ENCODE data around the gene SPTB.
A peak's percentile ranks its signal among the peaks of the same experiment; 100 is the strongest.

SPTB gene

DNA sequence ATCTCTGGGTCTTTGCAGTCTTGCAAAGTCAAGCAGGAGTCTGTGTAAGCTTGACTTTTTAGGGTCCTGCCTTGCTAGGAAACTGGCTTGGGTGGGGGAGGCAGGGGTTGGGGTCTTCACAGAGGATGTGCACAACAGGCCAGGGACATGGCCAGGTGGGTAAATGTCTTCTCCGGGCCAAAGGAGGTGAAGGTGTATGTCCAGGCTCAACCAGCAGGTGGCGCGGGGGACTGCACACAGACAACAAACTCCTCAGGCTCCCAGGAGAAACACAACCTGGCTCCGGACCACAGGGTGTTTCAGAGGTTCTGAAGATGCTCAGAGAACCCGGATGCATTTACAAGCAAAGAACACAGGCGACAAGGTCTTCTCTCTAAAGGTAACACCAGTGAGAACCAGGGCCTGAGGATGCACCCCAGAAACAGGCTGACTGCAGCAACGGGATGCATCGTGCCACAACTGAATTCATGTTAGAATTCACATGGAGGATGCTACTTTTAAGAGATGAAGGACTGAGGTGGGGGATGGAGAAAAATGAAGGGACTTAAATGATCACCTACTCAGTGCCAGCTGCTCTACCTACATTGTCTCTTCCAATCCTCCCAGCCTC lies 119.5 kb downstream of the SPTB start:
- Histone ChIP-seq H3K27ac (ENCODE audit: low read depth, low read length, severe bottlenecking) (no peak overlapping the region), H3K4me1 (ENCODE audit: control insufficient read depth, insufficient read depth, low read length, poor library complexity, severe bottlenecking) (peaks cover 58% of the 10 kb centered on the region), H3K4me3 (ENCODE audit: extremely low read depth, insufficient read depth, low read length, poor library complexity, severe bottlenecking) (no peak overlapping the region), H3K9me3 (ENCODE audit: control insufficient read depth, low read length) (no peaks in the 10 kb centered on the region), H3K36me3 (ENCODE audit: control insufficient read depth, insufficient read depth, low read length) (no peaks in the 10 kb centered on the region)
- WGBS, 2 experiments (ENCODE audit: insufficient coverage in 2 of 2): 77 to 81% methylated on average over 5 to 6 of the region's 8 CpGs

- Histone ChIP-seq H3K9me3 (ENCODE audit: control insufficient read depth, low read length) (no peaks in the 10 kb centered on the region), H3K27ac (ENCODE audit: low read depth, low read length, severe bottlenecking) (peak overlapping the region; percentile 77), H3K4me1 (ENCODE audit: control insufficient read depth, insufficient read depth, low read length, poor library complexity, severe bottlenecking) (peaks cover 57% of the 10 kb centered on the region), H3K4me3 (ENCODE audit: extremely low read depth, insufficient read depth, low read length, poor library complexity, severe bottlenecking) (no peak overlapping the region), H3K36me3 (ENCODE audit: control insufficient read depth, insufficient read depth, low read length) (no peaks in the 10 kb centered on the region)
- WGBS, 2 experiments (ENCODE audit: insufficient coverage in 2 of 2): 94 to 97% methylated on average over 5 to 6 of the region's 6 CpGs
These were observed 120.2 kb downstream of the SPTB start for GRCh38 chr14:64759555-64759938.

DNA sequence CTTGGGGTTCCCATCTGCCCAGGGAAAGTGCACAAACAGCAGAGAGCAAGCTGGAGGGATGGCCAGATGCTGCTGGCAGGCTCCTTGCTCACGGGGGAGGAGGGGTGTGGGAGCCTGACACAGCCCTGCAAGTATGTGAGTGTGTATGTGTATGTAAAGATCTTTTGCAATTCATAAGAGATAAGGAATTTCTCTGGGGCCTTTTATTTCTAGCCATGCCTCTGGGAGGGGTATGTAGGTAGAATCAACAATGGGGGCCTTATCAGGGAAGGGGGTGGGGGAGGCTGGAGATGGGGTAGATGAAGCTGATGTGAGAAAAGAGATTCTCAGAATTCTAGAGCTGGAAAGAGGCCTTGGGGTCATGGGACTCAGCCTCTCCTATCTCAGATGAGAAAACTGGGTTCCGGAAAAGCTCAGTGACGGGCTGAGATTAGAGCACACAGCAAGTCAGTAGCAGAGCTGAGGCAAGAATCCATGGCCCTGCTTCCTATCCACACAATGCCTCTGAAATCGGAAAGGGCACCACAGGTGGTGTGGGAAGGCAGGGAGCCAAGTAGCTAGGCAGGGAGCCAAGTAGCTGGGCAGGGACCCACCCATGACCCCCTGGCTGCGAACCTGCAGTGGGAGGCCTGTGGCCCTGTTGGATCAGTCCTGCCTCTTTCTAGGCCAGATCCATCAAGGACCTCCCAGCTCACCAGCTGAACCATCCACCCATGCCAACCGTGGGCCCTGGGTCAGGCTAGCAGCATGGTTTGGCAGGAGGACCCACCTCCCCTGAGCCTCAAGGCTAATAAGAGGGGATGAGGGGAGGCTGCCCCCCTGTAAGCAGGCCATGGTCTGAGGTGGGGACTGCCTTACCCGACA lies 120.8 kb downstream of the SPTB start:
- H3K27ac ChIP-seq (ENCODE audit: low read depth, low read length, severe bottlenecking): peak overlapping the region; percentile 77
- no peaks in the 10 kb centered on the region for H3K36me3 ChIP-seq (ENCODE audit: control insufficient read depth, insufficient read depth, low read length)
- 73 to 82% methylated on average over 4 to 6 of the region's 7 CpGs for WGBS, 2 experiments (ENCODE audit: insufficient coverage in 2 of 2)

GRCh38 chr14:64758025-64758521 lies 121.6 kb downstream of the SPTB start:
- Histone ChIP-seq H3K4me1 (ENCODE audit: control insufficient read depth, insufficient read depth, low read length, poor library complexity, severe bottlenecking) (peaks cover 50% of the 10 kb centered on the region), H3K27ac (ENCODE audit: low read depth, low read length, severe bottlenecking) (peak overlapping the region; percentile 77), H3K36me3 (ENCODE audit: control insufficient read depth, insufficient read depth, low read length) (no peaks in the 10 kb centered on the region), H3K9me3 (ENCODE audit: control insufficient read depth, low read length) (no peaks in the 10 kb centered on the region), H3K4me3 (ENCODE audit: extremely low read depth, insufficient read depth, low read length, poor library complexity, severe bottlenecking) (no peak overlapping the region)
- 76 to 86% methylated on average over 1 to 2 of the region's 3 CpGs for WGBS, 2 experiments (ENCODE audit: insufficient coverage in 2 of 2)

More for the DNA sequence above, 120.8 kb downstream of the SPTB start:
- Histone ChIP-seq H3K4me3 (ENCODE audit: extremely low read depth, insufficient read depth, low read length, poor library complexity, severe bottlenecking) (no peak overlapping the region), H3K4me1 (ENCODE audit: control insufficient read depth, insufficient read depth, low read length, poor library complexity, severe bottlenecking) (peaks cover 51% of the 10 kb centered on the region), H3K9me3 (ENCODE audit: control insufficient read depth, low read length) (no peaks in the 10 kb centered on the region)

- H3K4me1 ChIP-seq (ENCODE audit: control insufficient read depth, insufficient read depth, low read length, poor library complexity, severe bottlenecking): peaks cover 48% of the 10 kb centered on the region
- no peak overlapping the region for H3K4me3 ChIP-seq (ENCODE audit: extremely low read depth, insufficient read depth, low read length, poor library complexity, severe bottlenecking)
- peak overlapping the region; percentile 77 for H3K27ac ChIP-seq (ENCODE audit: low read depth, low read length, severe bottlenecking)
- no peaks in the 10 kb centered on the region for H3K9me3 ChIP-seq (ENCODE audit: control insufficient read depth, low read length)
- no peaks in the 10 kb centered on the region for H3K36me3 ChIP-seq (ENCODE audit: control insufficient read depth, insufficient read depth, low read length)
- WGBS, 2 experiments (ENCODE audit: insufficient coverage in 2 of 2): no CpG with 5 or more reads among the region's 3 CpGs
These were observed 122.1 kb downstream of the SPTB start for GRCh38 chr14:64757601-64758000.

GRCh38 chr14:64756712-64757111 lies 123.0 kb downstream of the SPTB start:
- Histone ChIP-seq H3K9me3 (ENCODE audit: control insufficient read depth, low read length) (no peaks in the 10 kb centered on the region), H3K4me3 (ENCODE audit: extremely low read depth, insufficient read depth, low read length, poor library complexity, severe bottlenecking) (no peak overlapping the region), H3K36me3 (ENCODE audit: control insufficient read depth, insufficient read depth, low read length) (no peaks in the 10 kb centered on the region), H3K4me1 (ENCODE audit: control insufficient read depth, insufficient read depth, low read length, poor library complexity, severe bottlenecking) (peaks cover 39% of the 10 kb centered on the region), H3K27ac (ENCODE audit: low read depth, low read length, severe bottlenecking) (no peak overlapping the region)
- WGBS, 2 experiments (ENCODE audit: insufficient coverage in 2 of 2): 95 to 97% methylated on average over 4 to 5 of the region's 5 CpGs

GRCh38 chr14:64755781-64756221 lies 123.9 kb downstream of the SPTB start:
- Histone ChIP-seq H3K9me3 (ENCODE audit: control insufficient read depth, low read length) (no peaks in the 10 kb centered on the region), H3K27ac (ENCODE audit: low read depth, low read length, severe bottlenecking) (no peak overlapping the region), H3K4me1 (ENCODE audit: control insufficient read depth, insufficient read depth, low read length, poor library complexity, severe bottlenecking) (peaks cover 33% of the 10 kb centered on the region), H3K36me3 (ENCODE audit: control insufficient read depth, insufficient read depth, low read length) (no peaks in the 10 kb centered on the region), H3K4me3 (ENCODE audit: extremely low read depth, insufficient read depth, low read length, poor library complexity, severe bottlenecking) (no peak overlapping the region)
- WGBS, 2 experiments (ENCODE audit: insufficient coverage in 2 of 2): 91 to 93% methylated on average over 7 of the region's 9 CpGs

- Histone ChIP-seq H3K9me3 (ENCODE audit: control insufficient read depth, low read length) (no peaks in the 10 kb centered on the region), H3K4me3 (ENCODE audit: extremely low read depth, insufficient read depth, low read length, poor library complexity, severe bottlenecking) (no peak overlapping the region), H3K27ac (ENCODE audit: low read depth, low read length, severe bottlenecking) (no peak overlapping the region), H3K4me1 (ENCODE audit: control insufficient read depth, insufficient read depth, low read length, poor library complexity, severe bottlenecking) (peaks cover 30% of the 10 kb centered on the region), H3K36me3 (ENCODE audit: control insufficient read depth, insufficient read depth, low read length) (peaks cover 4% of the 10 kb centered on the region)
- WGBS, 2 experiments (ENCODE audit: insufficient coverage in 2 of 2): 88 to 96% methylated on average over 2 to 4 of the region's 5 CpGs
These were observed 125.0 kb downstream of the SPTB start for GRCh38 chr14:64754685-64755084.

DNA sequence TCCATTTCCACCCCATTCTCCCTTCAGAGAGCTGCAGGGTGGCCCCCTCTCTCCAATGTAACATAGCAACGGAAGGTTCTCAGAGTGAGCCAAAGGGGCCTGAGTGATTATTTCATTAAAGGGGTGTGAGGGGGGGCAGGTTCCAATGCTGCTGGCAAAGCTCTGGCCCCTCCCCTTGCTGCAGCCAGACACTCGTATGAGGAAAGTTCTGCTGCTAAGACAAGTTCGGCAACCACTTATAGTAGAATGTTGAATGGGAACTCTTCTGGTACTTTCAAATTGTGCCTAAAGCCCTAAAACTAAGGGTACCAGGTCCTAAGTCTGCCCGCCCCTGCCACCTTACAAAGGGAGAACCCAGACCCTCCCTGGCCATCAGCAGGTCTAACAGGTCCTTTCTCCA lies 125.7 kb downstream of the SPTB start:
- Histone ChIP-seq H3K27ac (ENCODE audit: low read depth, low read length, severe bottlenecking) (no peak overlapping the region), H3K9me3 (ENCODE audit: control insufficient read depth, low read length) (no peaks in the 10 kb centered on the region), H3K4me1 (ENCODE audit: control insufficient read depth, insufficient read depth, low read length, poor library complexity, severe bottlenecking) (peaks cover 23% of the 10 kb centered on the region), H3K36me3 (ENCODE audit: control insufficient read depth, insufficient read depth, low read length) (peaks cover 11% of the 10 kb centered on the region), H3K4me3 (ENCODE audit: extremely low read depth, insufficient read depth, low read length, poor library complexity, severe bottlenecking) (no peak overlapping the region)
- WGBS, 2 experiments (ENCODE audit: insufficient coverage in 2 of 2): 100% methylated on average over 1 to 3 of the region's 4 CpGs

DNA sequence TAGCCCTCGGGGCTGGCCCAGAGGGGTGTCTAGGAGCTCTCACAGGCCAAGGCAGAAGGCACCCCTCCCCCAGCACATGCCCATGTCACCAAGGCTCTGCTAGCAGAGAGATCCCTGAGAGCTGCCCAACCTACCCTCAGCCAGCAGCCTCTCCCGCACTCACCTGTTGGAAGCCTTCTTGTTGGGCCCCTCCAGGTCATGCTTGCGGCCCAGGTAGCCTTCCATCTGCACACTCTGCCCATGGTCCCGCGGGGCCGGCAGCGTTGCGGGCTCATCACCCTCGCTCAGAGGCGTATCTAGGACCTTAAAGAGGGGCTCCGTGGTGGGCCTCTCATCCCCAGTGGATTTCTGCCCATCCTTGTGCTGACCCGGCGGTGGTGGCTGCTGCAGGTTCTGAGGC lies 126.3 kb downstream of the SPTB start:
- H3K9me3 ChIP-seq (ENCODE audit: control insufficient read depth, low read length): no peaks in the 10 kb centered on the region
- peaks cover 17% of the 10 kb centered on the region for H3K36me3 ChIP-seq (ENCODE audit: control insufficient read depth, insufficient read depth, low read length)
- no peak overlapping the region for H3K27ac ChIP-seq (ENCODE audit: low read depth, low read length, severe bottlenecking)
- peaks cover 17% of the 10 kb centered on the region for H3K4me1 ChIP-seq (ENCODE audit: control insufficient read depth, insufficient read depth, low read length, poor library complexity, severe bottlenecking)
- H3K4me3 ChIP-seq (ENCODE audit: extremely low read depth, insufficient read depth, low read length, poor library complexity, severe bottlenecking): no peak overlapping the region
- WGBS, 2 experiments (ENCODE audit: insufficient coverage in 2 of 2): 93 to 97% methylated on average over 9 to 13 of the region's 13 CpGs

GRCh38 chr14:64752909-64753308 lies 126.8 kb downstream of the SPTB start:
- no peak overlapping the region for H3K4me3 ChIP-seq (ENCODE audit: extremely low read depth, insufficient read depth, low read length, poor library complexity, severe bottlenecking)
- peaks cover 12% of the 10 kb centered on the region for H3K4me1 ChIP-seq (ENCODE audit: control insufficient read depth, insufficient read depth, low read length, poor library complexity, severe bottlenecking)
- WGBS, 2 experiments (ENCODE audit: insufficient coverage in 2 of 2): 93 to 100% methylated on average over 3 to 4 of the region's 6 CpGs
- H3K36me3 ChIP-seq (ENCODE audit: control insufficient read depth, insufficient read depth, low read length): peaks cover 20% of the 10 kb centered on the region
- no peak overlapping the region for H3K27ac ChIP-seq (ENCODE audit: low read depth, low read length, severe bottlenecking)
- no peaks in the 10 kb centered on the region for H3K9me3 ChIP-seq (ENCODE audit: control insufficient read depth, low read length)

Measured in mesodermal cell (in vitro differentiated cells).